ENCODE data around the gene SLFN12.

- TF ChIP-seq CTCF (IDR thresholded peaks at IDR 0.05; ENCODE audit: low read depth, low read length) (no peak), POLR2A (IDR thresholded peaks at IDR 0.05; ENCODE audit: extremely low read depth, insufficient read length) (no peak)
Measured at GRCh38 chr17:35448899-35449227, 16.6 kb upstream of the SLFN12 start.
